CD4-positive, alpha-beta T cell treated with Interleukin-4 for 4 hours (primary cell): Measurements from ENCODE around the gene LZTR1.
A peak's percentile ranks its signal among the peaks of the same experiment; 100 is the strongest.
"Not testable (repeated sequence)": the region's sequence is repeated elsewhere in the genome, so short reads cannot be mapped to it uniquely, and the experiment has no call there.

ENCODE experiments used
- DNase-seq: peaks from one replicate; pipeline ENCODE4 v3.0.0-alpha.2; 2020

Gene LZTR1

DNA sequence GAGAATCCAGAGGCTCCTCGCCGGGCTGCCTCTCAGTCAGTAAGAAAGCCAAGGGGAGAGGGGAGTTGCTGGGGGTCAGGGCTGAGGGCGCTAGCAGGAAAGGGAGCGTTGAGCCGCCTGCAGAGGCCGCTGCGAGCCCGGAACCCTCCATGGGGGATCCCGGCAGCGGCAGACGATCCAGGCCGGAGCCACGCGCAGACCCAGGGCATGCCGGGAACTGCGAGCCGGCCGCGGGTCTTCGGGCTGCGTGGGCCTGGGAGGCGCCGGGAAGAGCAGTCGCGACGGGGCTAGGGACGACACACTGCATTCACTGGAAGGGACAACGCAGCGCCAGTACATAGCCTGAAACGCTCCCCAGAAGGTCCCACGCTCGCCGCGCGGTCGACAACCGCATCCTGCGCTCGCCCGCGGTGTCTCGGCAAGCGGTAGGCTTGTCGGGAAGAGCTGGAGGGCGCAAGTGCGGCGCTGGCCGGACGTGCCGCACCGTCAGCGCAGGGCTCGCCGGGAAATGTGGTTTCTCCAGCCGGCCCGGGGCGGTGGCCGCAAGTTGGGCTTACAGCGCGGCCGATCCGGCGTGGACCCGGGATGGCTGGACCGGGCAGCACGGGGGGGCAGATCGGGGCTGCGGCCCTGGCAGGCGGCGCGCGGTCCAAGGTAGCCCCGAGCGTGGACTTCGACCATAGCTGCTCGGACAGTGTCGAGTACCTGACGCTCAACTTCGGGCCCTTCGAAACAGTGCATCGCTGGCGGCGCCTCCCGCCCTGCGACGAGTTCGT is at the start of gene LZTR1:
LZTR1 (plus strand) TSS at position 511 of the 776 bp plus-strand sequence; CDS start at position 586, 75 bp downstream.
- peak; percentile 60 for DNase-seq

DNA sequence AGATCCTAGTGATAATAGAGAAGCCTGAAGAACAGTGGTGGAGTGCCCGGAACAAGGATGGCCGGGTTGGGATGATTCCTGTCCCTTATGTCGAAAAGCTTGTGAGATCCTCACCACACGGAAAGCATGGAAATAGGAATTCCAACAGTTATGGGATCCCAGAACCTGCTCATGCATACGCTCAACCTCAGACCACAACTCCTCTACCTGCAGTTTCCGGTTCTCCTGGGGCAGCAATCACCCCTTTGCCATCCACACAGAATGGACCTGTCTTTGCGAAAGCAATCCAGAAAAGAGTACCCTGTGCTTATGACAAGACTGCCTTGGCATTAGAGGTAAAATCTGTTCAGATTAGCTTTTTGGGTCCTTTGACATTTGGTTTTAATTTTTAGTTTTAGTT is 48.2 kb upstream of the LZTR1 start:
- no peak for DNase-seq

DNA sequence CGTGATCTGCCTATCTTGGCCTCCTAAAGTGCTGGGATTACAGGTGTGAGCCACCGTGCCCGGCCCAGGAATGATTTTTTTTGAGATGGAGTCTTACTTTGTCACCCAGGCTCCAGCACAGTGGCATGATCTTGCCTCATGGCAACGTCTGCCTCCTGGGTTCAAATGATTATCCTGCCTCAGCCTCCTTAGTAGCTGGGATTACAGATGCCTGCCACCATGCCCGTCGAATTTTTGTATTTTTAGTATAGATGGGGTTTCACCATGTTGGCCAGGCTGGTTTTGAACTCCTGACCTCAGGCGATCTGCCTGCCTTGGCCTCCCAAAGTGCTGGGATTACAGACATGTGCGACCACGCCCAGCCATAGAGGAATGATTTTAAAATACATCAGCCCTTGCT is 47.0 kb upstream of the LZTR1 start:
- DNase-seq, result not testable (repeated sequence)

DNA sequence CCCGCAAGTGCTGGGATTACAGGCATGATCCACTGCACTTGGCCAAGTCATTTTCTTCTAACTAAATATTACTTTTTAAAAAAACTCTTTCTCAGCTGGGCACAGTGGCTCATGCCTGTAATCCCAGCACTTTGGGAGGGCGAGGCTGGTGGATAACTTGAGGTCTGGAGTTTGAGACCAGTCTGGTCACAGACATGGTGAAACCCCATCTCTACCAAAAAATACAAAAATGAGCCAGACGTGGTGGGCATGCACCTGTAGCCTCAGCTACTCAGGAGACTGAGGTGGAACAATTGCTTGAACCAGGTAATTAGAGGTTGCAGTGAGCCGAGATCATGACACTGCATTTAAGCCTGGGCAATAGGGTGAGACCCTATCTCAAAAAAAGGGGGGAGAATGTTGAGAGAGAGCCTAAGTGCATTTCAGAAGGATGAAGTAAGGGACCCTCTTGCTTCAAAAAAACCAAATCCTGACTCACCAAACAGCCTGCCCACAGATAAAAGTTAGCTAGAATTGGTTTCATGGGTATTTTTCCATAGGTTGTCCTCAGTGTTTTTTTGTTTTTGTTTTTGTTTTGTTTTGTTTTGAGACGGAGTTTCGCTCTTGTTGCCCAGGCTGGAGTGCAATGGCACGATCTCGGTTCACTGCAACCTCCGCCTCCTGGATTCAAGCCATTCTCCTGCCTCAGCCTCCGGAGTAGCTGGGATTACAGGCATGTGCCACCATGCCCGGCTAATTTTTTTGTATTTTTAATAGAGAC is 46.1 kb upstream of the LZTR1 start:
- not testable (repeated sequence) for DNase-seq

DNA sequence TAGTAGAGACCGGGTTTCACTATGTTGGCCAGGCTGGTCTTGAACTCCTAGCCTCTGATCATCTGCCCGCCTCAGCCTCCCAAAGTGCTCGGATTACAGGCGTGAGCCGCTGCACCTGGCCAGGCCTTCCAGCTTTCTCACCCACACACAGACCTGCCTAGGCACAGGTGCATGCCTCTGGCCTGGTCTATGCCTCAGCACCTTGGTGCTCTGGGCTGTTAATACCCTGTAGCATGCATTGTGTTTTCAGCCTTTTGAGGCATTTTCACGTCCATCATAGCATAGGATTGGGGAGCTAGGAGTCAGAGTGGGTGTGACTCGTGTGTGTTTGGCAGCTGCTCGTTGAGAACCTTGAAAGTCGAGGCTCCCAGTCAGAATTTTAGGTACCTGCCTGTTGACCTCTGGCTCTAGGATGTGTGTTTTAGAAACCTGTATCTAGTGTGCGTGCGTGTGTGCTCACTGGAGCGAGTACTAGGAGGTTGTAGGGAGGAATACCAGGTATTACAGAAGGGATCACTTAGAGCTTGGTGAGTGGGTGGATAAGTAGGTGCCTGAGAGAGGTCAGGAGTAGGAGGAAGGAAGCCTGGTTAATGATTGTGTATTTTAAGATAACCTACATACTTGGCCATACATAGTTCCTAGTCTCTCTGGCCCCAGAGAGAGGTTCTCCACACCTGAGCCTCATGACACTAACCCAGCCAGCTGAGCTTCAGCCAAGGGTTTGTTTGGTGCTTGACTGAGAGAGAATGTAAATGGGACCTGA is 44.9 kb upstream of the LZTR1 start:
- DNase-seq, result no peak

DNA sequence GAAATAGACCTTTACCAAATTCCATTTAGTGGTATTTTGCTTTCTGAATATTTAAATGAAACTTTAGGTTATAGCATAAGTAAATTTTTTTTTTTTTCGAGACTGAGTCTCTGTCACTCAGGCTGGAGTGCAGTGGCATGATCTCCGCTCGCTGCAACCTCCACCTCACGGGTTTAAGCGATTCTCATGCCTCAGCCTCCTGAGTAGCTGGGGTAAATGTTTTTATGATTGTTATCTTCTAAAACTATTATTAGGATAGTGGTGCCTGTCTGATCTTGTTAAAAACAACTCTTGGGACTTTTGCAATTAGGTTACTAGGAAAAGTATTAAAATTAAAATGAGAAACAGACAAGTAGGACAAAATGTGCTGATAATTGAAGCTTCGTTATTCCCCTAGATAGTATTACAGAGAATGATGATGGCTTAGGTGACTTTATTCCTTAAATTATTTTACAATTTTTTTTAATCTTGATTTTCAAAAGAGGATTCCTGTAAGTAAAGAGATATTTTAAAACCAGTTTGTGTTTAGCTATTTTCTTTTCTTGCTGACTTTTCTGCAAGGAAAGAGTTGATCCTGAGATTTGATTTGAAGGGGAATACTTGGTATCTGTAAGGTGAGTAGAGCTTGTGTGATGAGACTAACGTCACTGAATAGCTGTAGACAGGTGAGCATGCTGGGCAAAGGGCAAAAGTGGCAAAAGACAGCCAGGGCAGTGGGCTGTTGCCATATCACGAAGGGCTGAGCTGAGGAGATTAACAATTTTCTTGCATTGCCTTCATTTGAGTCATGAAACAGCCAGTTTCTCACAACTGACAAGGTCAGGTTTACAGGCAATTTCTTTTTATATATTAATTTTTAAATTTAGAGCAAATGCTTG is 44.1 kb upstream of the LZTR1 start:
- no peak for DNase-seq

DNA sequence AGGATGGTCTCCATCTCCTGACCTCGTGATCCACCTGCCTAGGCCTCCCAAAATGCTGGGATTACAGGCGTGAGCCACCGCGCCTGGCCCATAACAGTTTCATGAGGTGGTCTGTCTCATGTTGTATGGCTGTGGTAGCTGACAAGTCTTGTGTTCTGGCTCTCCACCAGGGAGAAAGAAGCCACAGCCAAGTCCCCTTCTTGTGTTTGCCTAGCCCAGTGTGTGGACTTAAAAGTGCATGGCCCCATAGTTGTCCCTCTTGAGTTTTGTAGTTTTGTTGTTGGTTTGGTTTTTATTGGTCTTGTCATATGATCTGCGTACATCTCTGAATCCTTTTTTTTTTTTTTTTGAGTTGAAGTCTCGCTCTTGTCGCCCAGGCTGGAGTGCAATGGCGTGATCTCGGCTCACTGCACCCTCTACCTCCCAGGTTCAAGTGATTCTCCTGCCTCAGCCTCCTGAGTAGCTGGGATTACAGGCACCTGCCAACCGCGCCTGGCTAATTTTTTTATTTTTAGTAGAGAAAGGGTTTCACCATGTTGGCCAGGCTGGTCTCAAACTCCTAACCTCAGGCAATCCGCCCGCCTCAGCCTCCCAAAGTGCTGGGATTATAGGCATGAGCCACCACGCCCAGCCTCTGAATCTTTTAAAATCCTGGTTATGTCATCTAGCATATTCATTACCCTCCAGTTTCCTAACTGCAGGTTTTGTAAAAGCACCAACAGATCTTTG is 42.5 kb upstream of the LZTR1 start:
- DNase-seq, result not testable (repeated sequence)

DNA sequence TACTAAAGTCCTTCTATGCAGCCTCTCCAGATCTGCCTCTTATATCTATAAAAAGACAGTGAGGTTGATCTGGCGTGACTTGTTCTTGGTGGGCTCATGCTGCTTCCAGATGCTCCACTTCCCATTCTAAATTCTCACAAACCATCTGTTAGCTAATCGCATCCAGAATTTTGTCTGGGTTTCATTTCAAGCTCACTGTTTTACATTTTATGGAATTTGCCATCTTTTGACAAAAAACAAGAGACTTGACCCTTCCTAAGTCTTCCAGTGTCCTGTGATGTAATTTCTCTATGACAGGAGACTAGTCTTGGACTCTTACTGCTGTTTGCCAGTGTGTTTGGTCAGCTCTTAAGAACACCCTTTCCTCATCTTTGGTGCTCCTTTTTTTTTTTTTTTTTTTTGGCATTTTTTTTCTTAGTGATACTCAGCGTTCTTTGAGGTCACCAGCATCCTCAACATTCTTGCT is 41.9 kb upstream of the LZTR1 start:
- no peak for DNase-seq

DNA sequence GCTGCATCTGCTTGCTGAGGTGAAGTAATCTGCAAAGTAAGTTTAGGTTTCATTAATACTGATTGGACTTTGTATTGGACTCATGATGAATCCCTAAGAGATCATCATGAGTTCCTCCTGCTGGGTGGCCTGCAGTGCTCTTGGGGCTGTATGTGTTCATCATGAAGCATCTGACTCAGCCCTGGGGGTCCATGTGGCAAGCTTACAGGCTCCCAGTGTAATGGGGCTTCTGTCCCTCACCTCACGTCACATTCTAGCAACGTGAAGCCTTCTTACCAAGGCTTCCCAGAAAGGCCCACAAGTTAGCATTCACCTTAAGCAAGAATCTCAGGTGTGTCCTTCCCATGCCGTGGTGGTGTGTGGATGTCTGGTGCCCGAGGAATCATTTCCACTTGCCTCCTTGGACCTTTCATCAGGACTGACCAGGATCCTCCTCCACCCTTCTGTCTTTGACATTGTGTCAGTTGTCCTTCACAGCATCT is 41.2 kb upstream of the LZTR1 start:
- no peak for DNase-seq

DNA sequence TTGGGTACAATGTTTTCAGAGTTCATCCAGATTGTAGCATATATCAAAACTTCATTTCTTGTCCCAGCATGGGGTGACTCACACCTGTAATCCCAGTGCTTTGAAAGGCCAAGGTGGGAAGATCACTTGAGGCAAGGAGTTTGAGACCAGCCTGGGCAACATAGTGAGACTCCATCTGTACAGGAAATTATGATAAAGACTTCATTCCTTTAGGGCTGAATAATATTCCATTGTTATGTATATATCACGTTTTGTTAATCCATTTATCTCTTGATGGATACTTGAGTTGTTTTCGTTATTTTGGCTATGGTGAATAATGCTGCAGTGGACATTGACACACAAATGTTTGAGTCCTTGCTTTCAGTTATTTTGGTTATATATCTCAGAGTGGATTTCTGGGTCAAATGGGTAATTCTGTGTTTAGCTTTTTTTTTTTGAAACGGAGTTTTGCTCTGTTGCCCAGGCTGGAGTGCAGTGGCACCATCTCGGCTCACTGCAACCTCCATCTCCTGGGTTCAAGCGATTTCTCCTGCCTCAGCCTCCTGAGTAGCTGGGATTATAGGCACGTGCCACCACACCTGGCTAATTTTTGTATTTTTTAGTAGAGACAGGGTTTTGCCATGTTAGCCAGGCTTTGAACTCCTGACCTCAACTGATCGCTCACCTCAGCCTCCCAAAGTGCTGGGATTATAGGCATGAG is 39.7 kb upstream of the LZTR1 start:
- not testable (repeated sequence) for DNase-seq

DNA sequence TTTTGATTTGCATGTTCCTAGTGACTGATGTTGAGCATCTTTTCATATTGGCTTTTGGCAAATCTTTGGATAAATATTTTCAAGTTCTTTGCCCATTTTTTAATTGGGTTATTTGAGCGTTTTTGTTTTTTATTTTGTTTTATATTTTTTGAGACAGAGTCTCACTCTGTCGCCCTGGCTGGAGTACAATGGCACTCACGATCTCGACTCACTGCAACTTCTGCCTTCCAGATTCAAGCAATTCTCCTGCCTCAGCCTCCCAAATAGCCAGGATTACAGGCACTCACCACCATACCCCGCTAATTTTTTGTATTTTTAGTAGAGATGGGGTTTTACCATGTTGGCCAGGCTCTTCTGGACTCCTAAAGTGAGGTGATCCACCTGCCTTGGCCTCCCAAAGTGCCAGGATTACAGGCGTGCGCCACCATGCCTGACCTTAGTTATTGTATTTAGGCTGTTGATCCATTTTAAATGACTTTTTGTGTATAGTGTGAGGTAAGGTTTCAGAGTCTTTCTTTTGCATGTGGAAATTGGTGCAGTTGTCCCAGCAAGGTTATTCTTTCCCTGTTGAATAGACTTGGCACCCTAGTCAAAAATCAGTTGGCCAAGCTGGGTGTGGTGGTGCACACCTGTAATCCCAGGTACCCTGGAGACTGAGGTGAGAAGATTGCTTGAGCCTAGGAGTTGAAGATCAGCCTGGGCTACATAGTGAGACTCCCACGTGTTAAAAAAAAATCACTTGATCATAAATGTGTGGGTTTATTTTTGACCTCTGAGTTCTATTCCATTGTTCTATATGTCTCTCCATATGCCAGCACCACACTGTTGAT is 38.8 kb upstream of the LZTR1 start:
- no peak for DNase-seq

DNA sequence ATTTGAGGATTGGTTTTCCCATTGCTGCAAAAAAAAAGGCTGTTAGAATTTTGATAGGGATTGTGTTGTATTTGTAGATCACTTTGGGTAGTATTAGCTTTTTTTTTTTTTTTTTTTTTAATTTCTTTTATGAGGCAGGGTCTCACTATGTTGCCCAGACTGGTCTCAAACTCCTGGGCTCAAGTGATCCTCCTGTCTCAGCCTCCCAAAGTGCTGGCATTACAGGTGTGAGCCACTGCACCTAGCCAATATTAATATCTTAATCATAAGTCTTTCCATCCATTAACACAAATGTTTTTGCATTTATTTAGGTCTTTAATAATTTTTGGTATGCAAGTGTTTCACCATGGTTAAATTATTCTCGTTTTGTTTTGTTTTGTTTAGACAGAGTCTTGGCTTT is 38.1 kb upstream of the LZTR1 start:
- no peak for DNase-seq

DNA sequence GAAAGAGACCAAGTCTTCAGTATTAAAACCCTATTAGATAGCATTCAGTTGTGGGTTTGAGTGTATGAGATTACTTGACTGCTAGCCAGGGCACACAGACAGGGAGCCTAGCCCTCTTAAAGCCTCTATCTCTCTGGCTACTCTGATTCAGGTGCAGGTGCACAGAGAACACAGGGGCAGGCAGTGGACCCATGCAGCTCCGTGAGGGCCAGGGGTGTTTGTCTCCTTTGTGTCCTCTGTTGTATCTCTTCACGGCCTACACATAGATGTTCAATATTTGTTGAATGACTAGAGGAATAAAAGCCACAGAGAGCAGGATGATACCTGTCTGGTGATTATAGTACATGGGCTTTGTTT is 36.5 kb upstream of the LZTR1 start:
- no peak for DNase-seq

DNA sequence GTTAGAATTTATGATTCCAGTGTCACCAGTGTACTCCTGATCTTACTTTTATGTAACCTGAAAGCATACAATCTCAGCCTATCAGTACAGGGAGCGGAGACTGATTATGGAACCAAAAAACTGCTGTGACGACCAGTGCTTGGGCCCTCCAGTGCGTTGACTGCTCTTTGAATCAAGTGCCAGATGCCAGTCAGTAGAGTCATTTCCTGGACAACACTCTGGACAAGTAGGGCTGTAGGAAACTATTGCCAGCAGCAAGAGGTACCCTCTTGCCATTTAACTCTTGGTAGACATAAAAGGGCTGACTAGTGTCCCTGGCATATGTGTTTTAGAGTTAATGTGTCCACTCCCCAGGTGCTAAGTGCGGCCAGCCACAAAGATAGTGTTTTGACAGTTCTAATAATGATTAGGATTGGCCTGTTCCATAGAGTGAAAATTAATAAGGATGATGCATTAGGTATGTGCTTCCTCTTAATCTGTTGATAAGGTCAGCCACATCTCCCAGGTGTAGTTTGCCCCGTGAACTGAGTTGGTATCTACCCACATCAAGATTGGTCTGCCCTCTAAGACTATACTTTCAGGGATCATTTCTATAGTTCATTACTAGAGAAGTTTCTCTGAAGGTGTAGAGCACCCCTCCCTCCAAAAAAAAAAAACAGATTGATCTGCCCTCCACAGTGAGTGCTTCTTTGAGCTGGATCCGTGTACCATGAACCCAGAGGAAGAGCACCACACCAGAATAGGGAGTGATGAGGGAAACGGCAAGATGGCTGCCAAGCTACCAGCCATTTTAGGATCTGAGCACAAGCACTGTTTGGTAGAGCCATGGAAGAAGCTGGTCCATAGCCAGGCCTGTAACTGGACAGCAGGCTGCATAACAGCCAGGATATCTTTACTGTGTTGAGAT is 35.8 kb upstream of the LZTR1 start:
- no peak for DNase-seq

DNA sequence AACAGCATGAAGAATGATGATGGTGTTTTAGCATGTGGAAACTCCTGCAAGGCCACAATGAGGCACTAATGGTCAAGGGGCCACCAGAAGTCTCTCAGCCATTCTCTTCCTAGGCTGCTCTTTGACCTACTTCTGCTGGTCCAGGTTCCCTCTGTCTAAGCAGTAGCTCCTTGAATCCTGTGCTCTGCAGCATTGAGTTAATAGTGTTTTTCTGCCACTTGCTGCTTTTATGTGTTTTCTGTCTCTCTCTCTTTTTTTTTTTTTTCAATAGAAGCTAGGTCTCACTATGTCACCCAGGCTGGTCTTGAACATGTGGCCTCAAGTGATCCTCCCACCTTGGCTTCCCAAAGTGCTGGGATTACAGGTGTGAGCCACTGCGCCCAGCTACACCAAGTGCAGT is 35.1 kb upstream of the LZTR1 start:
- DNase-seq, result no peak

DNA sequence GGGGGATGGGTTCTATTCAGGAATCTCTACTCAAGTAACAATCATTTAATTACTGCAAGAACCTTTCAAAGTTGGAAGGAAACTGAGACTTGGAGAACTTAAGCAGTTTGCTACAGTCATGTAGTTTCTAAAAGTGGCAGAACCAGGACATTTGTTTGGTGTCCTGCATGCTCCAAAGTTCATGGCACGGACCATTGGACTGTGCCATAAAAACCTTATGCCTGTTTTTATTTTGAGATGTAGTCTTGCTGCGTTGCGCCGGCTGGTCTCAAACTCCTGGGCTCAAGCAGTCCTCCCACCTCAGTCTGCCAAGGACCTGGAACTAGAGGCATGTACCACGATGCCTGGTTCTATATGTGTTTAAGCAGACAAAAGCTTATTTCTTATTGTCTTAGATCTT is 33.6 kb upstream of the LZTR1 start:
- no peak for DNase-seq

DNA sequence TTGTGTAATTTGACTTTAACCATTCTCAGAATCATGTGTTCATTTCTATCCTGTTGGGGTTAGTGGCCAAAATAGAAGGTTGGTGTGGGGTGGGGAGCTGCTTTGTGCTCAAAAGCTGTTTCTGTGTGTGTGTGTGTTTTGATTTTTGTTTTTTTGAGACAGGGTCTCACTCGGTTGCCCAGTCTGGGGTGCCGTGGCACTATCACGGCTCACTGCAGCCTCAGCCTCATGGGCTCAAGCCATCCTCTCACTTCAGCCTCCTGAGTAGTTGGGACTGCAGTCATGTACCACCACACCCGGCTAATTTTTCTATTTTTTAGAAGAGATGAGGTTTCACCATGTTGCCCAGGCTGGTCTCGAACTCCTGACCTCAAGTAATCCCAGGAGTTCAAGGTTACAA is 33.1 kb upstream of the LZTR1 start:
- no peak for DNase-seq

DNA sequence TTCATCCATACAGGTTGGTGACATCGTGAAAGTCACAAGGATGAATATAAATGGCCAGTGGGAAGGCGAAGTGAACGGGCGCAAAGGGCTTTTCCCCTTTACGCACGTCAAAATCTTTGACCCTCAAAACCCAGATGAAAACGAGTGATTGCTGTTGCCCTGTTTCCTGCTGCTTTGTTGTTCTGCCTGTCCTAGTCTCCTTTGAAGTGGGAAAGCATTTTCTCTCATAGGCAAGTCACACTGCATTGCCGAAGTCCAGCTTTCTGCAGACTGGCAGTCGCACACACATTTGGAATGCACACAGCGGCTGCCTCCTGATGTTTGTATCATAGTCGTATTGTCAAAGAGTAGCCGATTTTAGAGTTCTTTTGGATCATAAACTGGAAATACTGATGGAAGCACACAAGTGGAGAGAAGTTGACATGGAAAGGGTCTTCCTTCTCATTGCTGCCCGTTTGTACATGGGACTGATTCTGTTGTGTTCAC is 32.4 kb upstream of the LZTR1 start:
- no peak for DNase-seq
